HFF-Myc (cell line): ENCODE results near the gene NUP93.

Source experiments
- DNase-seq: peaks from one replicate; pipeline ENCODE4 v3.0.0-alpha.2; 2011; ENCODE audit warnings: low read depth; ENCODE audit errors: extremely low read depth
- H3K4me3 ChIP-seq: replicated peaks from 2 replicates; pipeline ENCODE4 v1.5.1; 2011; ENCODE audit warnings: low read depth, mild to moderate bottlenecking, control low read depth, low read length
- TF ChIP-seq, protein P1 (sequence below): IDR thresholded peaks from 2 replicates; pipeline ENCODE4 v1.5.1; 2012; ENCODE audit warnings: mild to moderate bottlenecking, low read depth, low read length, control low read depth; ENCODE audit errors: missing control alignments

The NUP93 gene

DNA sequence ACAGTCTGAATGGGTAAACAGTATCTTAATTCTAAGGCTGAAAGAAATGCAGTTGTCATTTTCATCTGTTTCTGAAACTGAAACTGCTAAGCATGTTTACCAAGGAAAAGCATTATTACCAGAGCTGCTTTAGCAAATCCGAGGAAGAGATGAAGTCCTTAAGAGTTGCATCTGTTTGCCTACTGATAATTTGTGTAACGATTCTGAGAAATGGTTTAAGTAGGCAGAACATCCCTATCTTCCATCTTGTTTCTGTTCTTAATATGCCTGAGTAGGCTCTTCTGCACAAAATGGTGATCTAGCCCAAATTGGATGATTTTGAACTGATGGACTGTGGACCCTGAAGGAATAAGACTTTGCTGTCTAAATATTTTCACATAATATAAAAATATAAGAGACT lies 34.9 kb downstream of the NUP93 start:
- TF ChIP-seq, protein P1, sequence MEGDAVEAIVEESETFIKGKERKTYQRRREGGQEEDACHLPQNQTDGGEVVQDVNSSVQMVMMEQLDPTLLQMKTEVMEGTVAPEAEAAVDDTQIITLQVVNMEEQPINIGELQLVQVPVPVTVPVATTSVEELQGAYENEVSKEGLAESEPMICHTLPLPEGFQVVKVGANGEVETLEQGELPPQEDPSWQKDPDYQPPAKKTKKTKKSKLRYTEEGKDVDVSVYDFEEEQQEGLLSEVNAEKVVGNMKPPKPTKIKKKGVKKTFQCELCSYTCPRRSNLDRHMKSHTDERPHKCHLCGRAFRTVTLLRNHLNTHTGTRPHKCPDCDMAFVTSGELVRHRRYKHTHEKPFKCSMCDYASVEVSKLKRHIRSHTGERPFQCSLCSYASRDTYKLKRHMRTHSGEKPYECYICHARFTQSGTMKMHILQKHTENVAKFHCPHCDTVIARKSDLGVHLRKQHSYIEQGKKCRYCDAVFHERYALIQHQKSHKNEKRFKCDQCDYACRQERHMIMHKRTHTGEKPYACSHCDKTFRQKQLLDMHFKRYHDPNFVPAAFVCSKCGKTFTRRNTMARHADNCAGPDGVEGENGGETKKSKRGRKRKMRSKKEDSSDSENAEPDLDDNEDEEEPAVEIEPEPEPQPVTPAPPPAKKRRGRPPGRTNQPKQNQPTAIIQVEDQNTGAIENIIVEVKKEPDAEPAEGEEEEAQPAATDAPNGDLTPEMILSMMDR, result no peak
- H3K4me3 ChIP-seq, result no peak overlapping the region
- no peak for DNase-seq

DNA sequence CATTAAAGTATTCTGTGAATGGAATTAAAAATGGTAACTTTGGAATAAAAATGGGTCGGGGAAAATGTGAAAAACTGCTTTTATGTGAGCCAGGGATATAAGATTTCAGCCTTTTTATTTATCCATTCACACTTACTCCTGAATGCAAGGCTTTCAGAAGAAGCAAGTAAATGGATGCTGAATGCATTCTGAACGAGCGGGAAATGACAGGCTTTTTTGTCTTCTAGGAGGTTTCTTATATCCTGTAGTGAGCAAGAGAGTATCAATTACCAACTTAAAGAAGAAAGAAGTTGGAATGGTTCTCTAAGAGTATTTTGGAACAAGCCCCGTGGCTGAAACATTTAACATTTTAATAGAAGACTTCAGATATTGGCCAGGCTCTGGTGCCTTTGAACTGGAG lies 36.0 kb downstream of the NUP93 start:
- no peak for DNase-seq
- H3K4me3 ChIP-seq, result no peak overlapping the region
- TF ChIP-seq, protein P1, result no peak

DNA sequence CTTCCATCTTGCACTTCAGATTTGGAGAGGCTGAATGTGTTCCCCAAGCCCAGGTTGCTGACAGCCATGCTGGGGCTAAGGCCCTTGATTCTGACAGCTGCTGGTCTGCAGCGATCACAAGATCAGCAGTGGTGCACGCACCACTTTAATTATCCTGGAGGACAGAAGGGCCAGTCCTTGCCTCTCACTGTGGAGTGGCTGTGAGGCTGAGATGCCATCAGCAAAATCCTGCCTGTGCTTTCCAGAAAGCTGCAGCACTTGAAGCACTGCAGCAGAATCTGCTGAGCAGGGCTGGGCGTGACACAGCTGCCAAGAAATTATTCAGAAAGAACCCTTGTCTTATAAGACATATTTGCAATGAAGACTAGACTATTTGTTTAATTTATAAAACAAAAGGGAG lies 37.1 kb downstream of the NUP93 start:
- TF ChIP-seq, protein P1, result no peak
- DNase-seq, result no peak
- no peak overlapping the region for H3K4me3 ChIP-seq

DNA sequence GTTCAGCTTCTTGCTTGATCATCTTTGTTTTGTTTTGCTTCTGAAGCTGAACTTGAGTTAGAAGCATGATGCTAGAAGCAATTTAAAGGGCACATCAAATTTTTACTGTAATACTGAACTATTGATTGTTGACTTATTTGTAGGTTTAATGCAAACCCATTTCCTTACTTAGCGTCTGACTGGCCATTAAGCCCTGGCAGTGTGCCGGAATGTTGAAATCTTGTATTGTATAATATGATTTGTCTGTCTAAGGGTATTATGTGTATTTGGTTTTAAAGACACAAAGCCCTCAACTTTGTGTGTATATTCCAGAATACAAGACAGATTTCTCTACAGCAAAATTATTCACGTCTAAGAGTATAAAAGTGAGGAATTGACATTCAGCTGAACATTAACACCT lies 39.7 kb downstream of the NUP93 start:
- DNase-seq, result no peak
- H3K4me3 ChIP-seq, result no peak overlapping the region
- TF ChIP-seq, protein P1, result no peak

DNA sequence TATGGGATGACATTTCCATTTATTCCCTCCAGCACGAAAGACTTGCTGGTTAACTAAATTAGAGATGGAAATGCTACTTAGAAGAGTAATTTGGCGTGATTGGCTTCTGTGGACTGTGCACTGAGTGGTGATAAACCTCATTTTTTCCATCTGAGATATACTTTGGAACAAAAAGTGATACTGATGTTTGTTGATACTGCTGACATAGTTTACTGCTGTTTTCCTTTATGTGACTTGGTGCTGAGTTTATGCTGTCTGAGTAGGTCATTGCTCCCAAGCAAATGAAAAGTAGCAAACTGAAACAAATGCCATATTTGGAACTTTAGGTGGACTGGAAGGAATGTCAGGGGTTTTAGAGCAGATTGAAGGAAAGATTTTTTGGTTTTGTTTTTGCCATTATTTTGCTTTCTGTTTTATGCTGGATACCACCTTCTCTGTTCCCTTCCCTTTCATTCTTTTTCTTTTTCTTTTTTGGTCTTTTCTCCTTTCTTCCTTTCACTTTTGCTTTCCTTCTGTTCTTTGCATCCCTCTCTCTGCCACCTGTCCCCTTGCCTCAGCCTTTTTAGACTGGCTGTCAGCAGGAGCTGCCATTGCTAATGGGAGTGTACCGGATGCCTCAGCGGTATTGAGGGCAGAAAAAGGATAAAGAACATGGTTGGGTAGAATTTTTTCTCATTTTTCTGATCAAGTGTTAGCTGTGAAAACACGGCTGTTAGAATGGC lies 41.8 kb downstream of the NUP93 start:
- TF ChIP-seq, protein P1, result no peak
- DNase-seq, result no peak
- H3K4me3 ChIP-seq, result no peak overlapping the region

DNA sequence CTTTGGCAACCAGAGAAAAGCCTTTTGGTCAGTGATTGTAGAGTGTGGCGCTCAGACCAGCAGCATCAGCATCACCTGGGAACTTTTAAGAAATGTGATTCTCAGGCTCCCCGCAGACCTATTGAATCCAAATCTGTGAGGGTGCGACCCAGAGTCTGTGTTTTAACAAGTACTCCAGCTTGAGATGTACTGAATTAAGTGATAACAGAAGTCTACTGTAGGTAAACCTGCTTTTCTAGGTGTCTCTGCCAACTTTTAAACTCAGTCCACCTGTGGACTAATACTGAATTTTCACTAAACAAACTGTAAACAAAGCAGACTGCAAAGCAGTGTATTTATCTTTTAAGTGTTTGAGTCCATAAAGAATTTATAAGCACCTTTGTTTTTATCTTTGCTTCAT lies 43.6 kb downstream of the NUP93 start:
- DNase-seq, result no peak
- TF ChIP-seq, protein P1, result no peak
- no peak overlapping the region for H3K4me3 ChIP-seq
